ENCODE measurements around the gene NUDT16L1. TPM values are rescaled to one million over a fixed set of nuclear protein-coding genes. Genes with fewer than 3 reads are reported as not detected.

Gene NUDT16L1
- polyA plus RNA-seq, 1 donor from 2014 or later: 125 TPM

DNA sequence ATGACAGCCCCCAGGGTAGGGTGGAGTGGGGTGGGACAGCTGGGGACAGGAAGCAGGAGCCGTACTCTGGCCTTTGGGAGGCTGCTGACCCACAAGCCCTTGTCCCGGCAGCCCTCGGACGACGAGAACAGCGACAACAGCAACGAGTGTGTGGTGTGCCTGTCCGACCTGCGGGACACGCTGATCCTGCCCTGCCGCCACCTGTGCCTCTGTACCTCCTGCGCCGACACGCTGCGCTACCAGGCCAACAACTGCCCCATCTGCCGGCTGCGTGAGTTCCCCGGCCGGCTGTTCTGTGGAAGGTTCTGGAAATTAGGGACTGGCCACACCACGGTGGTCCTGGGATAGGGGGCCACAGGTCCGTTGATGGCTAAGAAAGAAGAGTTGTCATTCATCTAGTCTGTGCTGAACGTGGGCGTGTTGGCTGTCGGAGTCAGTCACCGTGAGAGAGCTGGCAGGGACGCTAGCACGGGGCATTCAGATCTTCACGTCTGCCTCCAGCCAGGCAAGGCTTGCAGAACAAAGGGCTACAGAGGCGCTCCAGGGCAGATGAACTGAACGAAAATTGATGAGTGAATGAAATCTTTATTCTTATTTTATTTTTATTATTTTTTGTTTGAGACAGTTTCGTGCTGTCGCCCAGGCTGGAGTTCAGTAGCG, 19.8 kb upstream of the NUDT16L1 start:
- no peaks in the 10 kb centered on the region for H4K20me1 ChIP-seq (ENCODE audit: insufficient read depth)
- H3K9ac ChIP-seq (ENCODE audit: low read length): no peak overlapping the region
- no peaks in the 10 kb centered on the region for H3K27me3 ChIP-seq (ENCODE audit: insufficient read depth, low read depth, low read length)
- no peaks in the 10 kb centered on the region for H3K36me3 ChIP-seq (ENCODE audit: insufficient read depth, low read length)
- no peak overlapping the region for H3K4me3 ChIP-seq (ENCODE audit: low read length)
- no peaks in the 10 kb centered on the region for H3K9me2 ChIP-seq (ENCODE audit: insufficient read depth, low read length)
- no peak overlapping the region for H3K4me2 ChIP-seq (ENCODE audit: low read length)
- no peaks in the 10 kb centered on the region for H3K9me3 ChIP-seq (ENCODE audit: low read length)
- no peak overlapping the region for H2AFZ ChIP-seq (ENCODE audit: low read depth, low read length)
- H3K79me2 ChIP-seq (replicated peaks; ENCODE audit: insufficient read depth, low read length): no peaks in the 10 kb centered on the region
- TF ChIP-seq POLR2AphosphoS5 (IDR thresholded peaks at IDR 0.05) (no peak), RAD21 (conservative IDR thresholded peaks at IDR 0.05) (no peak), EP300 (conservative IDR thresholded peaks at IDR 0.05; ENCODE audit: poor library complexity, severe bottlenecking) (no peak), CTCF (IDR thresholded peaks at IDR 0.05; ENCODE audit: poor library complexity, severe bottlenecking) (no peak), MXI1 (conservative IDR thresholded peaks at IDR 0.05; ENCODE audit: poor library complexity, severe bottlenecking) (no peak), SMC3 (conservative IDR thresholded peaks at IDR 0.05; ENCODE audit: poor library complexity) (no peak), TAF1 (IDR thresholded peaks at IDR 0.05; ENCODE audit: low read depth) (no peak), REST (IDR thresholded peaks at IDR 0.05; ENCODE audit: borderline replicate concordance) (no peak), EZH2 (IDR thresholded peaks at IDR 0.05; ENCODE audit: borderline replicate concordance, insufficient read depth, low read length, poor library complexity, severe bottlenecking) (no peak)
- H3F3A ChIP-seq (ENCODE audit: insufficient read depth, low read length, poor library complexity, severe bottlenecking): no peaks in the 10 kb centered on the region
- H3K27ac ChIP-seq (ENCODE audit: low read length): no peak overlapping the region

DNA sequence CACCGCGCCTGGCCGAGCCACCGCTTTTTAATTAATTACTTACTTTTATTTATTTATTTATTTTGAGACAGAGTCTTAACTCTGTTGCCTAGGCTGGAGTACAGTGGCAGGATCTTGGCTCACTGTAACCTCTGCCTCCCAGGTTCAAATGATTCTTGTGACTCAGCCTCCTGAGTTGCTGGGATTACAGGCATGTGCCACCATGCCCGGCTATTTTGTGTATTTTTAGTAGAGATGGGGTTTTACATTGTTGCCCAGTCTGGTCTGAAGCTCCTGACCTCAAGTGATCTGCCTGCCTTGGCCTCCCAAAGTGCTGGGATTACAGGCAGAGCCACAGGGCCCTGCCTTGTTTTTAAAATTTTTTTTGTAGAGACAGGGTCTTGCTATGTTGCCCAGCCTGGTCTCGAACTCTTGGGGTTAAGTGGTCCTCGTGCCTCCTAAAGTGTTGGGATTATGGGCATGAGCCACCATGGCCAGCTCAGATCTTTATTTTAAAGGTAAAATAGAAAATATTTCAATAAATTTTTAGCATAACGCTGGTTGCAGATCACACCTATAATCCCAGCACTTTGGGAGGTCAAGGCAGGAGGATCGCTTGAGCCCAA, 18.3 kb upstream of the NUDT16L1 start:
- no peak overlapping the region for H3K9ac ChIP-seq (ENCODE audit: low read length)
- H3K27me3 ChIP-seq (ENCODE audit: insufficient read depth, low read depth, low read length): no peaks in the 10 kb centered on the region
- H3K27ac ChIP-seq (ENCODE audit: low read length): no peak overlapping the region
- H3K9me3 ChIP-seq (ENCODE audit: low read length): no peaks in the 10 kb centered on the region
- H3K4me2 ChIP-seq (ENCODE audit: low read length): no peak overlapping the region
- H3K79me2 ChIP-seq (replicated peaks; ENCODE audit: insufficient read depth, low read length): no peaks in the 10 kb centered on the region
- TF ChIP-seq EP300 (conservative IDR thresholded peaks at IDR 0.05; ENCODE audit: poor library complexity, severe bottlenecking) (no peak), RAD21 (conservative IDR thresholded peaks at IDR 0.05) (no peak), SMC3 (conservative IDR thresholded peaks at IDR 0.05; ENCODE audit: poor library complexity) (no peak), MXI1 (conservative IDR thresholded peaks at IDR 0.05; ENCODE audit: poor library complexity, severe bottlenecking) (no peak), TAF1 (IDR thresholded peaks at IDR 0.05; ENCODE audit: low read depth) (no peak), POLR2AphosphoS5 (IDR thresholded peaks at IDR 0.05) (no peak), CTCF (IDR thresholded peaks at IDR 0.05; ENCODE audit: poor library complexity, severe bottlenecking) (no peak), REST (IDR thresholded peaks at IDR 0.05; ENCODE audit: borderline replicate concordance) (no peak), EZH2 (IDR thresholded peaks at IDR 0.05; ENCODE audit: borderline replicate concordance, insufficient read depth, low read length, poor library complexity, severe bottlenecking) (no peak)
- H3F3A ChIP-seq (ENCODE audit: insufficient read depth, low read length, poor library complexity, severe bottlenecking): no peaks in the 10 kb centered on the region
- H4K20me1 ChIP-seq (ENCODE audit: insufficient read depth): no peaks in the 10 kb centered on the region
- H2AFZ ChIP-seq (ENCODE audit: low read depth, low read length): no peak overlapping the region
- H3K4me3 ChIP-seq (ENCODE audit: low read length): no peak overlapping the region
- H3K36me3 ChIP-seq (ENCODE audit: insufficient read depth, low read length): no peaks in the 10 kb centered on the region
- no peaks in the 10 kb centered on the region for H3K9me2 ChIP-seq (ENCODE audit: insufficient read depth, low read length)
